Fibroblast of lung (primary cell): ENCODE data around the gene SDK1. TPM values are rescaled to one million over a fixed set of nuclear protein-coding genes. Genes with fewer than 3 reads are reported as not detected.

Experiments used
- DNase-seq, 2 donors: peaks; one replicate each; pipeline versions ENCODE4 v3.0.0 to v3.0.0-alpha.2; 2010; ENCODE audit warnings: low read depth in 2 of 2
- H2AFZ ChIP-seq: 2 replicates; pipeline ENCODE4 v1.5.1; 2012; ENCODE audit warnings: low read length, control low read depth, inconsistent platforms
- H3K27ac ChIP-seq: 2 replicates; pipeline ENCODE4 v1.5.1; 2011; ENCODE audit warnings: low read length, control low read depth; ENCODE audit not compliant: insufficient read depth
- H3K27me3 ChIP-seq: 2 replicates; pipeline ENCODE4 v1.5.1; 2011; ENCODE audit warnings: mild to moderate bottlenecking, low read length; ENCODE audit not compliant: control insufficient read depth, insufficient read depth
- H3K36me3 ChIP-seq: 2 replicates; pipeline ENCODE4 v1.5.1; 2011; ENCODE audit warnings: low read length; ENCODE audit not compliant: control insufficient read depth, insufficient read depth
- H3K4me1 ChIP-seq: 2 replicates; pipeline ENCODE4 v1.5.1; 2011; ENCODE audit warnings: low read length; ENCODE audit not compliant: control insufficient read depth, insufficient read depth; ENCODE audit errors: extremely low read depth
- H3K4me2 ChIP-seq: 2 replicates; pipeline ENCODE4 v1.5.1; 2011; ENCODE audit warnings: low read length, control low read depth; ENCODE audit not compliant: insufficient read depth; ENCODE audit errors: extremely low read depth
- H3K4me3 ChIP-seq, 4 experiments: fragments of 200-600 bp in 1 of 4; sonication (generic) in 1 of 4; replicated peaks in 1 of 4; 2 replicates each; pipeline ENCODE4 v1.5.1; 2011 to 2016; ENCODE audit warnings: low read length in 4 of 4, low read depth in 3 of 4, mild to moderate bottlenecking in 3 of 4, control low read depth in 2 of 4, inconsistent platforms in 1 of 4, mixed read lengths in 1 of 4; ENCODE audit not compliant: insufficient read depth in 1 of 4; ENCODE audit errors: control extremely low read depth in 1 of 4
- H3K79me2 ChIP-seq: 2 replicates; pipeline ENCODE4 v1.5.1; 2012; ENCODE audit warnings: mild to moderate bottlenecking, low read length, inconsistent platforms; ENCODE audit not compliant: control insufficient read depth, insufficient read depth
- H3K9ac ChIP-seq: 2 replicates; pipeline ENCODE4 v1.5.1; 2011; ENCODE audit warnings: mild to moderate bottlenecking, low read length, control low read depth; ENCODE audit not compliant: insufficient read depth
- H3K9me3 ChIP-seq: 2 replicates; pipeline ENCODE4 v1.5.1; 2012; ENCODE audit warnings: low read depth, low read length; ENCODE audit not compliant: control insufficient read depth, insufficient read depth
- H4K20me1 ChIP-seq: 2 replicates; pipeline ENCODE4 v1.5.1; 2011; ENCODE audit warnings: low read length; ENCODE audit not compliant: control insufficient read depth, insufficient read depth; ENCODE audit errors: extremely low read depth
- CTCF ChIP-seq, 2 donors: IDR thresholded peaks in 1 of 2; conservative IDR thresholded peaks in 1 of 2; 1 replicate in 1 of 2; 2 replicates in 1 of 2; pipeline ENCODE4 v1.5.1; 2011 to 2012; ENCODE audit warnings: low read length in 2 of 2, control low read depth in 1 of 2, inconsistent platforms in 1 of 2, low read depth in 1 of 2, mild to moderate bottlenecking in 1 of 2
- EZH2 ChIP-seq: IDR thresholded peaks from 2 replicates; pipeline ENCODE4 v1.5.1; 2012; ENCODE audit warnings: low read length, control low read depth, mild to moderate bottlenecking; ENCODE audit errors: missing control alignments
- polyA plus RNA-seq, 2 donors: library from polyadenylated mRNA; depleted of rRNA in 1 of 2; stranded (reverse) in 1 of 2; unstranded in 1 of 2; fragments of >200 nt; gene quantifications; 2 replicates each; pipeline ENCODE4 v1.2.1, GENCODE V29; 2011 to 2012; ENCODE audit warnings: missing spikeins in 1 of 2
- total RNA-seq: library from RNA; depleted of rRNA; stranded (reverse); fragments of >200 nt; gene quantifications from 2 replicates; pipeline ENCODE4 v1.2.1, GENCODE V29; 2014

SDK1 gene
- total and polyA plus RNA-seq, 2 donors (not counting 1 experiment from before 2014, with no cell fraction given) = 1.0 to 8.6 TPM

- Histone ChIP-seq H3K4me3 (no peak overlapping the region), H3K4me1 (no peaks in the 10 kb centered on the region), H3K4me2 (no peak overlapping the region), H2AFZ (no peak overlapping the region), H4K20me1 (no peaks in the 10 kb centered on the region), H3K79me2 (no peaks in the 10 kb centered on the region), H3K27me3 (no peaks in the 10 kb centered on the region), H3K9me3 (no peaks in the 10 kb centered on the region), H3K9ac (no peak overlapping the region), H3K27ac (no peak overlapping the region), H3K36me3 (no peaks in the 10 kb centered on the region)
- DNase-seq = no peak
- TF ChIP-seq EZH2 = no peak
- no peak for TF ChIP-seq CTCF (conservative IDR thresholded peaks at IDR 0.05 in 1 of 2, IDR thresholded peaks at IDR 0.05 in 1 of 2; ENCODE audit: low read depth in 1 of 2, low read length in 2 of 2)
Measured at GRCh38 chr7:4288791-4289394, 987.8 kb downstream of the SDK1 start.

GRCh38 chr7:4297165-4297917 is 996.3 kb downstream of the SDK1 start:
- H3K27ac ChIP-seq = no peak overlapping the region
- no peak overlapping the region for H3K9ac ChIP-seq
- no peaks in the 10 kb centered on the region for H4K20me1 ChIP-seq
- H2AFZ ChIP-seq = no peak overlapping the region
- TF ChIP-seq CTCF (conservative IDR thresholded peaks at IDR 0.05 in 1 of 2, IDR thresholded peaks at IDR 0.05 in 1 of 2; ENCODE audit: low read depth in 1 of 2, low read length in 2 of 2) = no peak
- no peak for TF ChIP-seq EZH2
- no peaks in the 10 kb centered on the region for H3K79me2 ChIP-seq
- H3K9me3 ChIP-seq = no peaks in the 10 kb centered on the region
- H3K4me1 ChIP-seq = no peaks in the 10 kb centered on the region
- H3K4me3 ChIP-seq = no peak overlapping the region
- H3K36me3 ChIP-seq = no peaks in the 10 kb centered on the region
- no peak overlapping the region for H3K4me2 ChIP-seq
- DNase-seq = no peak
- H3K27me3 ChIP-seq = no peaks in the 10 kb centered on the region

GRCh38 chr7:4297918-4298219 is 996.8 kb downstream of the SDK1 start:
- no peak overlapping the region for H3K4me2 ChIP-seq
- no peak for TF ChIP-seq CTCF (conservative IDR thresholded peaks at IDR 0.05 in 1 of 2, IDR thresholded peaks at IDR 0.05 in 1 of 2; ENCODE audit: low read depth in 1 of 2, low read length in 2 of 2)
- no peak for TF ChIP-seq EZH2
- DNase-seq = no peak
- H4K20me1 ChIP-seq = no peaks in the 10 kb centered on the region
- no peak overlapping the region for H2AFZ ChIP-seq
- H3K4me1 ChIP-seq = no peaks in the 10 kb centered on the region
- no peaks in the 10 kb centered on the region for H3K27me3 ChIP-seq
- no peaks in the 10 kb centered on the region for H3K79me2 ChIP-seq
- no peaks in the 10 kb centered on the region for H3K9me3 ChIP-seq
- H3K9ac ChIP-seq = no peak overlapping the region
- H3K27ac ChIP-seq = no peak overlapping the region
- H3K36me3 ChIP-seq = no peaks in the 10 kb centered on the region
- H3K4me3 ChIP-seq = no peak overlapping the region
